Epithelial cell of esophagus (primary cell): ENCODE data around the gene SLAMF8.

ENCODE experiments used
- DNase-seq: peaks from one replicate; pipeline ENCODE4 v3.0.0; 2010; ENCODE audit warnings: low read depth
- H3K4me3 ChIP-seq: 2 replicates; pipeline ENCODE4 v1.5.1; 2011; ENCODE audit warnings: mild to moderate bottlenecking, low read length, control low read depth
- CTCF ChIP-seq: IDR thresholded peaks from 2 replicates; pipeline ENCODE4 v1.5.1; 2011; ENCODE audit warnings: low read depth, mild to moderate bottlenecking, low read length, control low read depth, inconsistent platforms; ENCODE audit not compliant: insufficient read depth; ENCODE audit errors: missing control alignments

The SLAMF8 gene

DNA sequence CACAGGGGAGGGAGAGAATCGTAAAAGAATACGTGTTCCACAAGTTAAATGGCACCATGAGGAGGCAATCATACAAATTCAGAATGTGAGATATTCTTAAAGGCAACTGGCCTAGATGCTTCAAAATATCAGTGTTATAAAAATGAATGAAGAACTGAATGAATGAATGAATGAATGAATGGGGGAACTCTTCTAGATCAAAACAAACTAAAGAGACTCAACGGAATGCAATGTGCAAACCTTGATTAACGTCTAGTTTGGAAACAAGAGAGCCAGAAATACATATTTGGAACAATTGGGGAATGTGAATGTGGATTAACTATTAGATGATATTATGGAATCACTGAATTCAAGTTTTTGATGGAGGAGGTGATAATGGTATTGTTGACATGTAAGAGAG lies 56.5 kb downstream of the SLAMF8 start:
- TF ChIP-seq CTCF, result no peak
- no peak for DNase-seq
- H3K4me3 ChIP-seq, result no peak overlapping the region

GRCh38 chr1:159884296-159884695 lies 57.6 kb downstream of the SLAMF8 start:
- H3K4me3 ChIP-seq, result no peak overlapping the region
- DNase-seq, result no peak
- no peak for TF ChIP-seq CTCF
